ACHN (cell line): ENCODE data around the gene NUDT1.
A peak's percentile ranks its signal among the peaks of the same experiment; 100 is the strongest.

ENCODE experiments used
- DNase-seq: peaks from one replicate; pipeline ENCODE4 v3.0.0-alpha.2; 2015
- in situ Hi-C: cut with HindIII; loops from 2 replicates; pipeline ENCODE4 v1.10.0; 2017; ENCODE audit warnings: low sequenced_read_pairs, low pct_ligation_motif_present, low pct_unique_long_range_greater_than_20kb

NUDT1 gene

DNA sequence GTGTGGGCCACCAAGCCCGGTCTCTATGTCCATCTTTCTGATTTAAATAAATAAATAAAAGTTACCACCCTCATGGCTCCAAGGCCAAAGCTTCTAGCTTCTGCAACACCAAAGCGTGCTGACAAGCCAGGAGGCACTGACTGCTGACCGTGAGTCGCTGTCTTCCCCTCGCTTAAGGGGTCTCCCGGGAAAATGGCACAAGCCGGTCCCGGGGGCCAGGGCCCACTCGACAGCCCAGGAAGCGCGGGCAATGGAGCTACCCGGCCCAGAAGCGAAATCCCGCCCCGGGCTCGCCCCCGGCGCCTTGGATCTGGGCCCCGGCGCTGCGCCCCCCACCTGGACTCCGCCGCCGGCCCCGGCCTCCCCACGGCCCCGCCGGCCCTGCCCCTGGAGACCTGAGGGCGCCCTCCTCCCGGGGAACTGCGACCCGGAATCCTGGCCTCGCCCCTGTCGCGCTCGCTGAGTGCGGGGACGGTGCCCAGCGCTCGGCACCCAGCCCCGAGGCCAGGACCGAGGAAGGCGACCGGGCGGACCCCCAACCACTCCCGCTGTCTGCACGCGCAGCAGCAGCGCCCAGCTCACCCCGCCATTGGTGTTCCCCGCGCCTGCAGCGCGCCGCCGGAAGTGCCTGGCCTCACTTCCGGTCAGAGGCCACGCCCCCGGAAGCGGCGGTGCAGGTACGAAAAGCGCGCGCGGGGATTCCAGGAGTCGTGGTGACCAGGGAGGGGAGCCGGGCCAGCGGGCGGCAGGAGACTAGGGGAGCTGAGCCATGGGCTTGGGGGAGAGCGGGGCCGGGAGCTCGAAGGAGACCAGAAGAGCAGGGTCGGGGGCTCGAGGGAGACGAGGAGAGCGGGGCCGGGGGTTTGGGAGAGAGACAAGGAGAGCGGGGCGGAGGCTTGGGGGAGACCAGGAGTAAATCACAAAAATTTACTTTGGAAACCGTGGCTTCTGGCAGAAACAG, at the start of gene NUDT1, which contains the start of gene MRM2:
TSS of gene NUDT1 (plus strand) at position 647 of the 961 bp plus-strand sequence. CDS start 2,349 bp downstream, outside the sequence.
TSS of gene MRM2 (minus strand) at position 626 of the 961 bp plus-strand sequence. CDS start at position 590, 36 bp downstream.
- peak; percentile 92 for DNase-seq
- in situ Hi-C loops, result no loop called here

GRCh38 chr7:2192831-2193534, 49.0 kb upstream of the NUDT1 start:
- in situ Hi-C loops, result no loop called here
- no peak for DNase-seq

GRCh38 chr7:2193575-2194305, 48.3 kb upstream of the NUDT1 start:
- in situ Hi-C loops, result no loop called here
- no peak for DNase-seq

DNA sequence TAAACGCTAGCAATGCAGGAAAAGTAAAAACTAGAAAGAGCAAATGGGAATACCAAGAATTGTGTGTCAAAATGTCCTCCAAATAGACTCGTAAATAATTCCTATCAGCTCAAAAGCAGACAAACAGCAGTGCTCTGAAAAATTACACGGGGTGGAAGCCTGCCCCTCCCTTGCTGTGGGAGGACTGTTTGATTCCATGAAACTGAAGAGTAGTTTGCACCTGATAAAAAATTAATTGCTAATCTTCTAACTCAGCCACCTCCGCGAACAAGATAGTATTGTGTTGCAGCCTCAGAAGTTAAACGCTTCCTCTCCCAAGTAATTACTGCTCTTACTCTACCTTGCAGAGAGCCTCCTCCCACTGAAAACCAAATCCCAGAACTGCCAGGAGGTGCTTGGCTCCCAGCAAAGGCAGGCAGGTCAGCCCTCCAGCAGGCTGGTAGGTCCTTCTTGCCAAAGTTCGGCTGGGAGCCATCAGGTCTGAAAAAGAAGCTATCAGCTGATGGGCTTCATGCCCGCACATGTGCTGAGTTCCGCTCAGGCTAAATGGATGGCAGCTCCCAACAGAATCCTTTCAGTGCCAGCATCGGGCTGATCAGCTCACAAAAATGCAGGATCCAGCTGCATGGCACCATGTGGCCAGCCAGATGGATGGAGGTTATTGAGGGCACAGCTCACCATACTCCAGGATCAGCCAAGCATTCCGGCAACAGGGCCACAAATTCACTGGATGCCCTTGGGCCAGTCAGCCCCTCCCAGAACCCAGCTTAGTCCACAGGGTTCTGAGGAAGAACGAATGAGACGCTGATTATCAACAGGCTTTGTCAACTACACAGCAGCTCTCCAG, 46.4 kb upstream of the NUDT1 start:
- DNase-seq, result no peak

DNA sequence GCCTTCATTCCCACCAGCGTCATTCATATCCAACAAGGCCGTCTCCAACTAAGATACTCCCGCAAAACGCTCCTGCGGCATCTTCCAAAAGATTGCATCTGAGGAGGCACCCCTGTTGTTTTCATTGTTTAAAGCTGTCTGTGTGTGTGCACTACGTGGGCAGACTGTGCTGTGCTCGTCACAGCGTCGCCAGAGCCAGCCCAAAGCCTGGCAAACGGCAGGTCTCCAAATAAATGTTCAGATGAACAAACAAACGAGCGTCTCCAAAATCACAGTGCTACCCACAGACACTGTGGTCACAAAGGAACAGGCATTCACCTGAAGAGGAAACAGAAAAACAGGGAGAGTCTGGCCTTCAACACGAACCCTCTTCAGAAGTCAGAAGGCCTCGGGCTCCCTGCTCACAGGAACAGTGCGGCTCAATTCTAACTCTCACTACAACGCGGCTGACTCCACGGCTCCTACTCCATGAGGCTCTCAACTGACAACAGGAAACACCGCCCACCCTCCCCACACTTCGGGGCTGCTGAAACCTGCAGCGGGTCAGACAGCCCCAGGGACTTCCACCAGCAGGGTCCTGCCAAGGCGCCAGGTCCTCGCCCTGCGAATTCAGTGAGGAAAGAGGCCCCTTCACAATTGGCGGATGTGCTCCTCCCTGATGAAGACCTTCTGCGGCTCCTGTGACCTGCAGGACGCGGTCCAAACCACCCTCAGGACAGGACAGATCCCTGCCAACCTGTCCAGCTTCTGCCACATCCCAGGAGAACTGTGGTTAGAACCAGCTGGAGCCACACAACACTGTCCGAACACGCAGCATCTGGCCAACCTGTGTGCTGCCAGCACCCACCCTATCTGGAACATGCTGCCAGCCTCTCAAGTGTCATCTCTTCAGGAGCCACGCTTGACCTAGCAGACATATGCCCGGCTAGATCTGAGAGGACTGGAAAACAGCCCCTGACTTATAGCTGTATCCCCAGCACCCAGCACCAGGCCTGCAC, 45.3 kb upstream of the NUDT1 start:
- no peak for DNase-seq
- in situ Hi-C loops, result no loop called here

More for the DNA sequence above, 46.4 kb upstream of the NUDT1 start:
- in situ Hi-C loops, result no loop called here

DNA sequence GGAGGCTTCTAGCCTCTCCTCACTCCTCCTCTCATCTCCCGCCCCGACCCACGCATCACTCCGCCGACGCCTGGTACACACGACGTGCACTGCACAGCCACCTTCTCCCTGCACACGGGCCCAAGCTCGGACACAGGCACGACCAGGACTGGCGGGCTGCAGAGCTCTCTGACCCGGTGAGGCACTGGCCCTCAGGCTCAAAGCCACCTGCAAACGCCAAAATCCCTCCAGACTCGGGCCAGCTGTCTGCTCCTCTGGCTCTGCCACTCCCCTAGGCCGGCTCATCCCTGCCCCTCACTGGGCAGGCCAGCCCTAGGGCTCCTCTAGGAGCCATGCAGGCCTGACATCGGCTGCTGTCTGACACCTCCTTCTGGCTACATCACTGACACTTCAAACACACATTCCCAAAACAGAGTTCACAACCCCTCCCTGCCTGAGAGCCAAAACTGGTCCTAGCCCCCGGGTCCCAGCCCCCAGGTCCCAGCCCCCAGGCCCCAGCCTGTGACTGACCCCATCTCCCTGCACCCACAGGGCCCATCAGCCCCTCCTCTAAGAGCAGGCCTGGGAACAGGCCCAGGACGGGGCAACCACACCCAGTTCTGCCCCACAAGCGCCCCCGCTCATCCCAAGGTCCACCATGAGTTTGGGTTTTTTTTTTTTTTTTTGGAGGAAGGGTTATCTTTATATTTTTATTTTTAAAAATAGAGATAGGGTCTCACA, 44.4 kb upstream of the NUDT1 start:
- in situ Hi-C loops, result no loop called here
- DNase-seq, result no peak

DNA sequence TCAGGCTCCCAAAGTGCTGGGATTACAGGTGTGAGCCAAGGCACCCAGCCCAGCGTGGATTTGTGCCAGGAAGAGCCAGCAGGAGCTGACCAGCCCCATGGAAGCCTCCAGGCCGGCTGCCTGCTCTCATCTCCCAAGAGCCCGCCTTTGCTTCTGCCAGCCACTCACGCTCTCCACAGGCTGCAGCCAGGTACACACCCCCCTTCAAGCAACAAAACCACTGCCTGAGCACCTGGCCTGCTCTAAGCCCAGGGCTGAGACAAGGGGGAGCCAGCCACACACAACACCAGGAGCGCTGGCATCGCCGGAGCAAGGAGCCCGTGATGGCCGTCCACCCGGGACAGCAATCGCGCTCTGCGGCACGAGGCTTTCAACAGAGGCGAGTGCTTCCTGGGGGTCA, 43.8 kb upstream of the NUDT1 start:
- in situ Hi-C loops, result no loop called here
- DNase-seq, result no peak

DNA sequence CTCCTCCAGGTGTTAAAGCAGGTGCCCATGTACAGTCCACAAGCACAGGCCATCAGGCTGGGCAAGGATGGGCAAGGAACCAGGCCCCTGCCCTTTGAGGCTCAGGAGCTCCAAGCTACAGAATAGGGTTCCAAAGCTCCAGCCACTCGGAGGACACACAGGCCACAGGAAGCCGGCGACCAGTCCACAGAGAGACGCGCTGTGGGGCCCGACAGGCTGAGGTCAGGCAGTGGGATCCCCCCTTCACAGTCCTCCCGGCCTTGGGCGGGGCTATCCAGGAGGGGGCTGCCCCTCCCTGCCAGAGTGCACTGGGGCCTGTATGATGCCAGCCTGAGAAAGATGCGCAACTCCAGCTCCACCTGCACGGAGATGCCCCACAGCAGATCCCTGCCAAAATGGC, 43.3 kb upstream of the NUDT1 start:
- in situ Hi-C loops, result no loop called here
- DNase-seq, result no peak

DNA sequence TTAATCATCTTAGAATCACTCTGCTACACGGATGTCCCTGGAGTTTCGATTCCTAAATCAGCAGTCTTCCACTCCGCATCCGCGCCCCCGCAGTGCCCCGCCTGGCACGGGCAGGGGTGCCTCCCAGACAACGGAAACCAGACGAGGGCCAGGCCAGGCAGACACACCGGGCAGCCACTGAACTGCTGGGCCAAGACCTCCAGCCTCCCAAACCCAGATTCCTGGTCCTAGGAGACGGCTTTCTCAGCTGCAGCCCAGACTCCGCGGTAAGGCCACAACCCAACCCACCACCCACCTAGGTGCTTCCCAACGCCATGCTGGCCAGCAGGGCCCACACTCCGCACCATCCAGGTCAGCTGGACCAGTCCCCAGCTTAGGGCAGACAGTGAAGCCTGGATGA, 42.5 kb upstream of the NUDT1 start:
- no peak for DNase-seq
- in situ Hi-C loops, result no loop called here

- DNase-seq, result no peak
- in situ Hi-C loops, result no loop called here
These were observed 42.0 kb upstream of the NUDT1 start for GRCh38 chr7:2199956-2200583.

DNA sequence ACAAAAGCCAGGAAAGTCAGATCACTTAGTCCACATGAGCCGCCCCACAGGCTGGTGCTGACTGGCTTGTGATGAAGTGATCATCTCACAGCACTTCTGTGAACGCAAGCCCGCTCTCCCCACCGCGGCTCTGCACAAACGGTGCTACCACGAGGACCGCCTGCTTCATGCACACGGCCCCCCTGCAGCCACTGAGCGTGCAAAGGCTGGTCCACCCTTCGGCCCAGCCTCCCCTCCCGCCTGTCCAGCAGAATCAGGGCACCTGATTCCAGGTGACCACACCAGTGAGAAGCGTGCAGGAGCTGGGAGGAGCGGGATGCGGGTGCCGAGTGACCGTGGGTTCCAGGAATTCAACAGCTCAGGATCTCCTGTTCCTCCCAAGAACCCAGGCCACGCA, 41.4 kb upstream of the NUDT1 start:
- no peak for DNase-seq
- in situ Hi-C loops, result no loop called here

DNA sequence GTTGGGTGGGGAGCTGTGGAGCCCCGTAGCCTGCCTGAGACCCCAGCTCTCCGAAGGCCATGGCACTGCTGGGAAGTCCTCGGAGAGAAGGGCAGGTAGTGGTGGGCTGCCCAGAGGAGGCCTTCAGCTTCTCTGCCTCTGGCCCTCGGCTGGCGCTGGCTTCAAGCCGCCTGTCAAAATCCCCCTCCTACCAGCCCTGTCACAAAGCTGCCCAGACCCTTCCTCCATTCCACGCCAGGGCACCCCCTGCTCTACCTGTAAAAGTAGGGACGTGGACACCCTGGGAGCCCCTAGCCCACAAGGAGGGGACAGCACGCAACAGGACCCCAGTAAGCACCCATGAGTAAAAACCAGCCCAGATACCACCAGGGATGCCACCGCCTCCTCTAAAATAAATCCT, 40.9 kb upstream of the NUDT1 start:
- in situ Hi-C loops, result no loop called here
- DNase-seq, result no peak

- in situ Hi-C loops, result no loop called here
- no peak for DNase-seq
These were observed 40.2 kb upstream of the NUDT1 start for GRCh38 chr7:2201686-2202360.

DNA sequence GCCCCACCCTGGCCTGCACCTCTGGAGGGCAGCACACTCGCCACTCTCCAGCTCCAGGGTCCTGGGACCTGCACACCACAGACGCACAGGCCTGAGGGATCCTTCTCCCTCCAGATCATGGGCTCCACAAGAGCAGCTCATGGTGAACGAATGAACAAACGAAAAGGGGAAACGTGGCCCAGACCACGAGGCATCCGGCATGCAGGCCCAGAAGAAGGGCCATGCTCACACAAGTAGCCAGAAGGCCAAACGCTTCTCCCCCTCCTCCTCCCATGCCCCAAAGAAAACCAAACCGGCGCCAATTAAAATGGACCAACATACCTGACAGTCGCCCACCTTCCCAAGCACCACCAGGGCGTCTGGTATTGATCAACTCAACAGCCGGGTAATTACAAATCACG, 39.7 kb upstream of the NUDT1 start:
- in situ Hi-C loops, result no loop called here

GRCh38 chr7:2202901-2203765, 38.9 kb upstream of the NUDT1 start:
- in situ Hi-C loops, result no loop called here

More for the DNA sequence above, 39.7 kb upstream of the NUDT1 start:
- no peak for DNase-seq

More at GRCh38 chr7:2202901-2203765, 38.9 kb upstream of the NUDT1 start:
- no peak for DNase-seq
